ENCODE results near the gene HECTD4.

DNA sequence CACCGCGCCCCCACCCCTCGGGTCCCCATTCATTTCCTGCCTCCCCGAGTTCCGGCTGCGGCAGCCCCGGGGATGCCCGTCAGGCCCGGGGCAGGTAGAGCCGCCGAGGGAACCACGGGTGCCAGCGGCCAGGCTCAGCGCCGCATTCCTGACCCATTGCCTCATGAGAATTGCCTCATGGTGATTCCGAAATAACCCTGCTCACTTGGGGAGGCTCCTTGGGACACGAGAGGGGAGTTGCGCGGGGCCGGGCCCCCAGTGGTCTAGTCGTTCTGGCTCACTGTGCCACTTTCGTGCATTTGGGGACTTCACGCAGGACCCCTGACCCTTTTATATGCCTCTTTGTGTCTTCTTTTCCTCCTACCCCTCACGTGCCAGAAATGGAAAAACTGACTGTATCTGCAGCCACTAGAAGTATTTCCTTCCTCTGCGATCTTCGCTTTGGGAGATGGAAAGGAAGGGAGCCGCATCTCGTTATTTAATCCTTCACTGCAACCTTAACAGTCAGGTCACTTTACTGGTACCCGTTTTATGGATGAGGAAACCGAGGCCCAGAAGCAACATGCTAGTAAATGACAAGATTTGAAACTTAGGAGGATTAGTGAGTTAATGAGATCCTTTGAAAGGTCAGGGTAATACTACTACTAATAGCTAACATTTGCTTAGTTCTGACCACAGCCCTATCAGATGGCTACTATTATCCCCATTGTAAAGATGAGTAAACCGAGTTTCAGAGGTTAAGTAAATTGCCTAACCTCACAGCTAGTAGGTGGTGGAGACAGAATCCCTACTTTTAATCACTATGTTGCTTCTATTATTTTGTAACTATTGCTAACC is 37.3 kb upstream of the HECTD4 start:
- TF ChIP-seq CTCF (IDR thresholded peaks at IDR 0.05) (peak; percentile 55), POLR2AphosphoS5 (IDR thresholded peaks at IDR 0.05; ENCODE audit: low read depth, low read length) (no peak)

All from Panc1 (cell line).